ENCODE measurements around the gene INO80B. TPM values are rescaled to one million over a fixed set of nuclear protein-coding genes. Genes with fewer than 3 reads are reported as not detected.
A peak's percentile ranks its signal among the peaks of the same experiment; 100 is the strongest.

INO80B gene
- total RNA-seq, 1 experiment from 2014 or later = 24.0 TPM

DNA sequence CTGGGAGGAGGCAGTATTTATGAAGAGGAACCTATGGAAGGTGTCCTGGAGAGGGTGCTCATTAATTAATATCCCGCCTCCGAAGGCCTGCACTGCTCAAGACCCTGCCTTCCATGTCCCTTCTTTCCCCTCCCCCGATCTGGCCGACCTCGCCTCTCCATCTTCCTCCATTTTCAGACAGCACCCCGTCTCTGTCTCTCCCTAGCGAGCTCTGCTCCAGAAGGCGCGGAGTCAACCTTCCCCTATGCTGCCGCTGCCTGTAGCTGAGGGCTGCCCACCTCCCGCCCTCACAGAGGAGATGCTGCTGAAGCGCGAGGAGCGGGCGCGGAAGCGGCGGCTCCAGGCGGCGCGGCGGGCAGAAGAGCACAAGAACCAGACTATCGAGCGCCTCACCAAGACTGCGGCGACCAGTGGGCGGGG, 2.3 kb downstream of the INO80B start:
- ChIA-PET POLR2A (interaction anchor here (2.0 kb wide), 1 partner anchor 11 kb away, joined by 21 read pairs; no protein-coding TSS in a partner anchor), CTCF (no interaction called here), RAD21 (ENCODE audit: low non-redundant PET in 1 of 2, low total read pairs in 2 of 2, uncharacterized antibody in 2 of 2, unreplicated experiment in 2 of 2) (no interaction called here)
- Histone ChIP-seq H3K9ac (ENCODE audit: low read length) (peak overlapping the region; percentile 80), H3K4me2 (ENCODE audit: low read length) (peak overlapping the region; percentile 74), H3K27me3 (ENCODE audit: insufficient read depth, low read length) (no peaks in the 10 kb centered on the region), H3K79me2 (ENCODE audit: insufficient read depth, low read length) (peaks cover 11% of the 10 kb centered on the region; the same call in 1 of the 2 replicates), H3K27ac (ENCODE audit: low read depth, low read length) (peak overlapping the region; percentile 89), H3K36me3 (ENCODE audit: control insufficient read depth in 1 of 2, insufficient read depth in 2 of 2, low read length in 2 of 2) (peaks cover 2 to 7% of the 10 kb centered on the region in 2 experiments; a peak in 2 of 4 replicates), H3K4me1 (ENCODE audit: control insufficient read depth in 1 of 2, insufficient read depth in 2 of 2, low read length in 2 of 2) (peaks cover 12 to 46% of the 10 kb centered on the region in 2 experiments), H2AFZ (ENCODE audit: low read depth, low read length, poor library complexity, severe bottlenecking) (no peak overlapping the region), H3K9me3 (ENCODE audit: control insufficient read depth in 1 of 2, insufficient read depth in 1 of 2, low read depth in 1 of 2, low read length in 2 of 2) (no peaks in the 10 kb centered on the region), H3K9me2 (ENCODE audit: insufficient read depth) (no peaks in the 10 kb centered on the region), H3K4me3 (replicated peaks in 1 of 2; ENCODE audit: low read depth in 1 of 2, low read length in 2 of 2) (peak overlapping the region; percentile 62 to 66), H4K20me1 (ENCODE audit: insufficient read depth) (no peaks in the 10 kb centered on the region)
- intact Hi-C loops (cut with micrococcal nuclease) = loop anchor here (10.0 kb wide), 1 partner anchor 1222 kb away; the partner anchor contains the start of genes CCT7 and PRADC1
- no TSS peak for BruUV-seq (replicated peaks)
- no peak for DNase-seq (ENCODE audit: low read depth, low spot score)
- TF ChIP-seq, protein P1, sequence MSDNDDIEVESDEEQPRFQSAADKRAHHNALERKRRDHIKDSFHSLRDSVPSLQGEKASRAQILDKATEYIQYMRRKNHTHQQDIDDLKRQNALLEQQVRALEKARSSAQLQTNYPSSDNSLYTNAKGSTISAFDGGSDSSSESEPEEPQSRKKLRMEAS (IDR thresholded peaks at IDR 0.05) = no peak
- TF ChIP-seq SRF (IDR thresholded peaks at IDR 0.05; ENCODE audit: low read depth) (no peak), ZFX (IDR thresholded peaks at IDR 0.05) (no peak), JUND (IDR thresholded peaks at IDR 0.05) (no peak), YY1 (IDR thresholded peaks at IDR 0.05; ENCODE audit: extremely low read depth, insufficient replicate concordance, low read depth, low read length) (no peak)
- TF ChIP-seq, protein P2, sequence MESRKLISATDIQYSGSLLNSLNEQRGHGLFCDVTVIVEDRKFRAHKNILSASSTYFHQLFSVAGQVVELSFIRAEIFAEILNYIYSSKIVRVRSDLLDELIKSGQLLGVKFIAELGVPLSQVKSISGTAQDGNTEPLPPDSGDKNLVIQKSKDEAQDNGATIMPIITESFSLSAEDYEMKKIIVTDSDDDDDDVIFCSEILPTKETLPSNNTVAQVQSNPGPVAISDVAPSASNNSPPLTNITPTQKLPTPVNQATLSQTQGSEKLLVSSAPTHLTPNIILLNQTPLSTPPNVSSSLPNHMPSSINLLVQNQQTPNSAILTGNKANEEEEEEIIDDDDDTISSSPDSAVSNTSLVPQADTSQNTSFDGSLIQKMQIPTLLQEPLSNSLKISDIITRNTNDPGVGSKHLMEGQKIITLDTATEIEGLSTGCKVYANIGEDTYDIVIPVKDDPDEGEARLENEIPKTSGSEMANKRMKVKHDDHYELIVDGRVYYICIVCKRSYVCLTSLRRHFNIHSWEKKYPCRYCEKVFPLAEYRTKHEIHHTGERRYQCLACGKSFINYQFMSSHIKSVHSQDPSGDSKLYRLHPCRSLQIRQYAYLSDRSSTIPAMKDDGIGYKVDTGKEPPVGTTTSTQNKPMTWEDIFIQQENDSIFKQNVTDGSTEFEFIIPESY (IDR thresholded peaks at IDR 0.05; ENCODE audit: extremely low read depth, insufficient replicate concordance, low read length) = no peak
- ATAC-seq = no peak

Measured in HCT116 (cell line).